ENCODE results near the gene RANBP3L.

- TF ChIP-seq TAF1 (IDR thresholded peaks at IDR 0.05; ENCODE audit: borderline replicate concordance, insufficient read depth, low read length) (no peak), REST (IDR thresholded peaks at IDR 0.05; ENCODE audit: insufficient read depth in 1 of 2, low read depth in 2 of 2, low read length in 2 of 2) (no peak), POLR2AphosphoS5 (IDR thresholded peaks at IDR 0.05; ENCODE audit: low read depth, low read length) (no peak), FOXP2 (optimal IDR thresholded peaks at IDR 0.05; ENCODE audit: borderline replicate concordance, extremely low read depth, extremely low read length, insufficient read depth) (no peak), SIN3A (IDR thresholded peaks at IDR 0.05; ENCODE audit: borderline replicate concordance, insufficient read depth, low read length) (no peak)
These were observed 29.5 kb downstream of the RANBP3L start for GRCh38 chr5:36272136-36272690.

Measured in PFSK-1 (cell line).